HG02623 (cell line): ENCODE measurements around the gene RNF222.

Source experiments
- ATAC-seq: cut with Tn5 transposase; IDR thresholded peaks from one replicate; pipeline ENCODE4 v1.9.1; 2021; ENCODE audit warnings: moderate library complexity; ENCODE audit not compliant: unreplicated experiment

Gene RNF222, protein sequence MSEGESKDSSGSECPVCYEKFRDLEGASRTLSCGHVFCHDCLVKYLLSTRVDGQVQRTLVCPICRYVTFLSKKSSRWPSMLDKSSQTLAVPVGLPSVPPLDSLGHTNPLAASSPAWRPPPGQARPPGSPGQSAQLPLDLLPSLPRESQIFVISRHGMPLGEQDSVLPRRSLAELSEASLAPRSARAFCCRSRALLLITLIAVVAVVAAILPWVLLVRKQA

DNA sequence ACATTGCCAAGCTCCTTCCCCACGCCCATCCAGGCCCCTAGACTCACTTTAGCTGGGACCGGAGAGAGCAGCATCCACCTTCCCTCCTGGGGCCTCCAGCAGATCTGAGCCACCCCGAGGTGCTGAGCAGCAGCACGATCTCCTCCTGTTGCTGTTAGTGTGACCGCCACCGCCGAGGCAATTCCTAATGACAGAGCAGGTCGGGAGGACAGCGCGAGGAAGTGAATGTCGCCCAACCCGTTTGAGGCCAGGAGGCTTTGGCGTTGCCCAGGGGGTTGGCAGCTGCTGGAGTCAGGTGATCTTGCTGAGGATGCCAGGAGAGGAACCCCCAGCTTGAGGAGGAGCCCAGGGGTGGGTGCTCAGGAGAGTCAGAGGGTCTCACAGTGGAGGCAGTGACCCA is at the start of gene RNF222:
Gene RNF222, minus strand, starts transcription at position 192 of the 400 bp plus-strand sequence. CDS start 4,366 bp downstream, outside the sequence.
- no peak for ATAC-seq

GRCh38 chr17:8445536-8445935 is 47.9 kb upstream of the RNF222 start:
- ATAC-seq: no peak

- ATAC-seq: no peak
Observed at GRCh38 chr17:8444494-8444893, 46.9 kb upstream of the RNF222 start.

- ATAC-seq: no peak
Observed at GRCh38 chr17:8443756-8444155, 46.1 kb upstream of the RNF222 start.

DNA sequence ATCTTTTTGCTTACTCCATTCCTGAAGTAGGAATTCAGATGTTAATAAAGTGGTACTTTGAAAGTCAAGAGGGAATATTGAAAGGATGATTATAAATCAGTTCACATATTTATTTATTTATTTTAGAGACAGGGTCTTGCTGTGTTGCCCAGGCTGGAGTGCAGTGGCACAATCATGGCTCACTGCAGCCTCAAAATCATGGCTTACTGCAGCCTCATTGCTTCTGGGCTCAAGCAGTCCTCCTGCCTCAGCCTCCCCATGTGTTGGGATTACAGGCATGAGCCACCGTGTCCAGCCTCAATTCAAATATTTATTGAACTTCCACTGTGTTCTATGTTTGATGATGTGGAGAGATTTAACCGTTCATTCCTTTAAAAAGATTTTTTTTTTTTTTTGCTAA is 44.7 kb upstream of the RNF222 start:
- ATAC-seq: no peak

- ATAC-seq: no peak
Observed at GRCh38 chr17:8441690-8442089, 44.1 kb upstream of the RNF222 start.

DNA sequence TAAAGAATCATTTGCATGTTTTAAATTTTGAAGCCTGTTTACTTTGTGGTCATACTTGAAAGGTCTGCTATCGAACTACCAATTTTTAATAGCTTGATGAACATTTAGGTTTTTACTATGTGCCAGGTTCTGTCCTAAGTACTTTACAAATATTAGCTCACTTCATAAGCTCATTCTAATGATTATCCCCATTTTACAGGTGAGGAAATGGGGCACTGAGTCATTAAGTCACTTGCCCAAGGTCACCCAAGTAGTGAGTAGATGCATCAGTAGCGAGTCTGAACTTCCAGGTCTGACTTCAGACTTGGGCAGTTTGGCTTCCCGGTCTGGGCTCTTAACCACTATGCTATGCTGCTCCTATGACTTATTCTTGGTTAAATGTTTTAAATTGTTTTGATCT is 42.1 kb upstream of the RNF222 start:
- ATAC-seq: no peak

DNA sequence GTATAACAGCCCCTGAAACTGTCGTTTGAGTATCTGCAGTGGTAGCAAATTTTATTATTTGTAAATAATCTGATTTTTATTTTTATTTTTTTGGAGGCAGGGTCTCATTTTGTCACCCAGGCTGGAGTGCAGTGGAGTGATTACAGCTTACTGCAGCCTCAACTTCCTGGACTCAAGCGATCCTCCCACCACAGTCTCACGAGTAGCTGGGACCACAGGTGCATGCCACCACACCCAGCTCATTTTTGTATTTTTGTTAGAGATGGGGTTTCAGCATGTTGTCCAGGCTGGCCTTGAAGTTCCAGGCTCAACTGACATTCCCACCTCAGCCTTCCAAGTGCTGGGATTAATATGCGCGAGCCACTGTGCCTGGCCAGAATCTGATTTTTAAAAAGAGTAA is 40.8 kb upstream of the RNF222 start:
- ATAC-seq: no peak

DNA sequence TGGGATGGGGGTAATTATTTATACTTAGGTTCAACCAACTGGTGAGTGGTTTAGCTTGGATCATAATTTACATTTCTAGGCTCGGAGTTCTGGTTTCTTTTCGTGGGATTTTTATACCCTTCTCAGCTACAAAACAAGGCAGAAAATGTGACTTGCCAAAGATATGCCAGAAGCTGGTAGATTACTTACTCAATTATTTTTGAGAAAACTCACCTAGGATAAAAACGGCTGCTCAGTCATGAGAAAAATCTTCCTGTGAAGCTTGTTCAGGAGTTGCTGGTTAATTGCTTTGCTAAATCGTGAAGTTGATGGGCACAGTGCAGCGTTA is 39.2 kb upstream of the RNF222 start:
- no peak for ATAC-seq

GRCh38 chr17:8436169-8436843 is 38.7 kb upstream of the RNF222 start:
- peak; percentile 35 for ATAC-seq

DNA sequence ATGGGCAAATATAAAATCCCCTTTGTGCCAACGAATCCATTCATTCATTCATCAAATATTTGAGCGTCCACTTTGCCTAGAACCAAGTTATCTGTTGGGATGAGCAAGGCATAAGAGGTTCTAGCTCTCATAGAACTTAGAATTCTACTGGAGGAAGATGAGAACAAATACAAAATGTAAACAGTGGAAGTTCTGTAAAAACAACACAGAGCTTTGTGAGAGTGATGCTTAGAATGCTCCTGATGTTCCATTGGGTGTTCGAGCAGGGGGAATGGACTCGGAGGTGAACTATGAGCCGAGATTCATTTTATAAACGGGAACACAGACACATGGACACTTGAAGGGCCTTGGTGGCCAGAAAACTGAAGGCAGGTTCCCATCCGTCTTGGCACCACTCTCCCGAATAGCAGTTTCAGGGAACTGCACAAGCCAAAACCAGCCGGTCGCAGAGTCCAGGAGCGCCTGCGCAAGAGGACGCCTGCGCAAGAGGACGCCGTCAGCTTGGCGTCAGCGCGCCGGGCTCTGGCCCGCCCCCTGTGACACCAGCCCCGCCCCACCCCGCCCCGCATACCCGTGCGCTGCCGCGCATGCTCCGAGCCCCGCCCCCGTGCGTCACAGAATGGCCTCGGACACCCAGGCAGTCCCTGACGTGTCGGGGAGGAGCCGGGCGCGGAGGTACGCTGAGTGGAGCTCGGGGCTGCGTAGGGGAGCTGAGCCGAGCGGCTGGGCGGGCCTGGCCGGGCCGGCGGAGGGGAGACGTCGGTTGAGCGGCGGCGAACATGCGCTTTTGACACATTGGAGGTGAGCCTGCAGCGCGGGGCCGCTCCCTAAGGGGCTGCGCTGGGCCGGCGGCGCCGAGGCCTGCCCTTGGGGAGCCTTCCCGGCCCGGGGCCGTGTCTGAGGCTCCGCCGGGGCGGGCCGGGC is 37.9 kb upstream of the RNF222 start, which contains the start of gene NDEL1:
Gene NDEL1, plus strand, starts transcription at position 640 of the 924 bp plus-strand sequence. CDS start 8,388 bp downstream, outside the sequence.
- ATAC-seq: peak; percentile 91

- ATAC-seq: no peak
Observed at GRCh38 chr17:8430966-8431365, 33.3 kb upstream of the RNF222 start.

GRCh38 chr17:8426802-8427201 is 29.2 kb upstream of the RNF222 start:
- ATAC-seq: no peak

DNA sequence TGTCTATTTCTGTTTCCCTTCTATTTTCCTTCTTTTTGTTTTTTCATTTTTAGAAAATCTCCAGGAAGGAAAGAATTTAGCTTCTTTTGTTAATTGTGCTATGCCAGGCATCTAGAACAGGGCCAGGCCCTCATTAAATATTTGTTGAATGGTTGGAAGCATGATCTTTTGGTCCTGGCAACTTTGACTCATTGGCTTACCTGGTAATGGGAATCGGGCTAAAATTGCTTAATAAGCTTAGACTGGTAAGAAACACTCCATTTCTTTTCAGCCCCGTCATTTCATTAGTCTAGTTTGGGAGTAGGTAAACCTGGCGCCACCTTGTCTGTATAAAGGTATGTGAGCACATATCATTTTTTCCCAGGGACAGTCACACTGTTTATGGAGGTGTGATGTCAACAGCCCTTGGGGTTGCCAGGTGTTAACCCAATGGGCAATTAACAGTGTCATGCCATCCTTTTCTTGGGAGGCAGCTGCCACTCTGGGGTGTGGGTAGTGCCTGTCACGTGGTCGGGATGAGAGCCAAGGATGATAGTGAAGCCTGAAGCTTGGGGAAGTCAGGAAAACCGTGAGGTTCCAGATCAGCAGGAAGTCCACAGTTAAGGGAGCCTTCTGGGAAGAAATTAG is 28.6 kb upstream of the RNF222 start:
- no peak for ATAC-seq

DNA sequence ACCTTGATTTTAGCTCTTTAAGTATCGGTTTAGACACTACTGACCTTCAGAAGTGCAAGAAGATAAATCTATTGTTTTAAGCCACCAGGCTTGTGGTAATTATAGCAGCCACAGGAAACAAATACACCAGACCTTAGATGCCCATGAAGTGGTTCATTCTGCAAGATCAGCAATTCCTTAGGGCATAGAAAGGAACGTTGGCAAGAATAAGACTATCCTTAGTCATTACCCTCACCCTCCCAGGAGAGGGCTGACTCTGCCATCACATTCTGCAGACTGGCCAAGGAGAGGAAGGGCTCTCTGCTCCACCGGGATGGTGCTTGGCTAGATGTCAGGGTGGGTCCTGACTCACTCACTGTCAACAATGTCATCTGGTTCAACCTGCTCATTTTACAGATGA is 23.9 kb upstream of the RNF222 start:
- no peak for ATAC-seq

- ATAC-seq: no peak
Observed at GRCh38 chr17:8420041-8420934, 22.7 kb upstream of the RNF222 start.

DNA sequence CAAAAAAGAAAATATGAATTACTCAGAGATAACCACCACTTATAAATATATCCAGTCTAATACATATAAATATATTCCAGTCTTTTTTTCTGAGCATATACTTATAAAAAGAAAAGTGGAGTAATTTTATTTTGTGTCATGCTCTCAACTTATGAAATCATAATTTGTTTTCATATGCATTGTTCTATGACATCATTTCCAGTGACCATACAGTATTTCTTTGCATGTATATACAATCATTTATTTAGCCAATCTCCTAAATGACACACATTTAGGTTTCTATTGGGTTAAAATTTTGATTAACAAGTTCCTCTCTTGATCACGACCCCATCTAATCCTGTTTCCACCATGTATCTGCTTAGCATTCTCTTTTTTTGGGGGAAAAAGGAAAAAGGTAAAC is 21.7 kb upstream of the RNF222 start:
- no peak for ATAC-seq

- no peak for ATAC-seq
Observed at GRCh38 chr17:8418471-8418870, 20.8 kb upstream of the RNF222 start.

DNA sequence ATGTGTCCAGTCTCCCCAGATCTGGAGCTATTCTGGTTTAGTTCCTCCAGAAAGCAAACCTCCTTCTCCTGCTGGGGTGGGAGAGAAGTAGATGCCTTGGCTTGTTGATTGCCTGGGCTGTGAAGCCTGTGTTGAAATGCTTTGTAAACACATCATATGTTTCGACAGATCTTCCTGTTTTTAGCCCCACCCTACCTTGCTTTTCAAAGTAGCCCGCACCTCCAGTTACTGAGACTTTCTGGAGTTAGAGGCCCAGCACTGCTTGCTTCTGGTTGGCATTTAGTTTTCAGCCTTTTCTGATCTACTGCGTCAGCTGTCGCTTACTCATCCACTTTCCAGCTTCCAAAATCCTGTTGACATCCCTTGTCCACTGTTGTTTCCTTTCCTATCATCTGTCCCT is 20.2 kb upstream of the RNF222 start:
- ATAC-seq: no peak

- no peak for ATAC-seq
Observed at GRCh38 chr17:8413938-8414337, 16.3 kb upstream of the RNF222 start.
